HG02642 (cell line): ENCODE results near the gene NRDC.

ENCODE experiments used
- ATAC-seq: cut with Tn5 transposase; IDR thresholded peaks from one replicate; pipeline ENCODE4 v1.9.1; 2021; ENCODE audit warnings: mild to moderate bottlenecking; ENCODE audit not compliant: unreplicated experiment, poor library complexity

Gene NRDC

GRCh38 chr1:51788938-51789337 lies 89.6 kb downstream of the NRDC start:
- no peak for ATAC-seq

GRCh38 chr1:51784997-51785421 lies 93.5 kb downstream of the NRDC start:
- no peak for ATAC-seq

GRCh38 chr1:51780927-51781326 lies 97.6 kb downstream of the NRDC start:
- no peak for ATAC-seq

- no peak for ATAC-seq
These were observed 102.1 kb downstream of the NRDC start for GRCh38 chr1:51776408-51776807.

- no peak for ATAC-seq
These were observed 109.4 kb downstream of the NRDC start for GRCh38 chr1:51768971-51769588.

GRCh38 chr1:51761351-51761750 lies 117.2 kb downstream of the NRDC start:
- no peak for ATAC-seq

GRCh38 chr1:51760872-51761271 lies 117.7 kb downstream of the NRDC start:
- no peak for ATAC-seq

GRCh38 chr1:51758310-51758709 lies 120.2 kb downstream of the NRDC start:
- ATAC-seq: no peak

GRCh38 chr1:51756290-51756689 lies 122.2 kb downstream of the NRDC start:
- ATAC-seq: no peak

GRCh38 chr1:51755437-51755836 lies 123.1 kb downstream of the NRDC start:
- ATAC-seq: no peak

- ATAC-seq: no peak
These were observed 123.9 kb downstream of the NRDC start for GRCh38 chr1:51754666-51755065.

GRCh38 chr1:51753969-51754368 lies 124.6 kb downstream of the NRDC start:
- ATAC-seq: no peak

GRCh38 chr1:51752073-51752948 lies 126.2 kb downstream of the NRDC start:
- ATAC-seq: no peak

- ATAC-seq: no peak
These were observed 127.8 kb downstream of the NRDC start for GRCh38 chr1:51750729-51751128.

- ATAC-seq: no peak
These were observed 128.3 kb downstream of the NRDC start for GRCh38 chr1:51750218-51750617.

GRCh38 chr1:51749151-51749550 lies 129.4 kb downstream of the NRDC start:
- ATAC-seq: no peak

GRCh38 chr1:51745304-51745570 lies 133.3 kb downstream of the NRDC start:
- no peak for ATAC-seq

GRCh38 chr1:51744506-51745303 lies 133.8 kb downstream of the NRDC start:
- no peak for ATAC-seq

GRCh38 chr1:51741121-51741681 lies 137.3 kb downstream of the NRDC start:
- ATAC-seq: no peak

- no peak for ATAC-seq
These were observed 137.9 kb downstream of the NRDC start for GRCh38 chr1:51740652-51741051.
